GM13976 (cell line): Measurements from ENCODE around the gene SCML1.
"Not testable (repeated sequence)": the region's sequence is repeated elsewhere in the genome, so short reads cannot be mapped to it uniquely, and the experiment has no call there.

Source experiments
- DNase-seq: peaks from one replicate; pipeline ENCODE4 v3.0.0; 2012; ENCODE audit warnings: low spot score
- CTCF ChIP-seq: IDR thresholded peaks from 2 replicates; pipeline ENCODE4 v1.5.1; 2012; ENCODE audit warnings: borderline replicate concordance, mild to moderate bottlenecking; ENCODE audit not compliant: insufficient read depth; ENCODE audit errors: extremely low read depth, missing control alignments, control extremely low read depth
- in situ Hi-C: fragments of 300-500 bp; cut with MboI; formaldehyde crosslinking; loops from one replicate; pipeline ENCODE4 v1.12.0; 2022; ENCODE audit warnings: low sequenced_read_pairs, mixed read lengths, inconsistent platforms; ENCODE audit not compliant: unreplicated experiment

Gene SCML1

GRCh38 chrX:17767734-17768133 lies 30.4 kb downstream of the SCML1 start:
- in situ Hi-C loops = no loop called here
- no peak for TF ChIP-seq CTCF
- no peak for DNase-seq

GRCh38 chrX:17768997-17769396 lies 31.7 kb downstream of the SCML1 start:
- no peak for DNase-seq
- in situ Hi-C loops = no loop called here

GRCh38 chrX:17769701-17770269 lies 32.5 kb downstream of the SCML1 start:
- no peak for TF ChIP-seq CTCF
- in situ Hi-C loops = no loop called here
- DNase-seq = no peak

More at GRCh38 chrX:17768997-17769396, 31.7 kb downstream of the SCML1 start:
- TF ChIP-seq CTCF = no peak

- DNase-seq = no peak
- in situ Hi-C loops = no loop called here
- no peak for TF ChIP-seq CTCF
Observed at GRCh38 chrX:17773221-17773876, 36.1 kb downstream of the SCML1 start.

- DNase-seq = no peak
- in situ Hi-C loops = no loop called here
- TF ChIP-seq CTCF = no peak
Observed at GRCh38 chrX:17774053-17774452, 36.8 kb downstream of the SCML1 start.

GRCh38 chrX:17778997-17779396 lies 41.7 kb downstream of the SCML1 start:
- DNase-seq = no peak
- in situ Hi-C loops = no loop called here
- TF ChIP-seq CTCF = no peak

- no peak for TF ChIP-seq CTCF
- in situ Hi-C loops = no loop called here
- DNase-seq = no peak
Observed at GRCh38 chrX:17779434-17779833, 42.1 kb downstream of the SCML1 start.

- in situ Hi-C loops, DNase-seq: not testable (repeated sequence)
Observed at GRCh38 chrX:17786554-17787347, 49.5 kb downstream of the SCML1 start.
